OCI-LY3 (cell line): ENCODE results near the gene TRERF1.

ENCODE experiments used
- CTCF ChIP-seq: fragments of 200-600, 300-600 bp; sonication (generic); IDR thresholded peaks from 2 replicates; pipeline ENCODE4 v1.5.1; 2014; ENCODE audit warnings: antibody characterized with exemption, low read length, low read depth
- EZH2phosphoT487 ChIP-seq: fragments of 200-600 bp; shearing (Covaris generic); IDR thresholded peaks from 2 replicates; pipeline ENCODE4 v1.6.1; 2018; ENCODE audit warnings: antibody characterized with exemption, mixed run types, low read depth

- TF ChIP-seq CTCF (peak; percentile 88), EZH2phosphoT487 (no peak)
Measured at GRCh38 chr6:42230345-42231321, 221.1 kb downstream of the TRERF1 start.
